HUDEP-2 (cell line): Measurements from ENCODE around the gene NOXRED1.
A peak's percentile ranks its signal among the peaks of the same experiment; 100 is the strongest.

ENCODE experiments used
- DNase-seq, 76 experiments: peaks; one replicate each; lab custom pipeline; 2025; ENCODE audit not compliant: unreplicated experiment in 76 of 76; lab: John Stamatoyannopoulos, UW

NOXRED1 gene

GRCh38 chr14:77409131-77409533 is 14.2 kb downstream of the NOXRED1 start:
- peak in 71 of 76 experiments; percentile 8 to 85 (median 63) for DNase-seq

- peak in 14 of 76 experiments; percentile 3 to 40 (median 26) for DNase-seq
Measured at GRCh38 chr14:77407158-77407557, 16.2 kb downstream of the NOXRED1 start.

DNA sequence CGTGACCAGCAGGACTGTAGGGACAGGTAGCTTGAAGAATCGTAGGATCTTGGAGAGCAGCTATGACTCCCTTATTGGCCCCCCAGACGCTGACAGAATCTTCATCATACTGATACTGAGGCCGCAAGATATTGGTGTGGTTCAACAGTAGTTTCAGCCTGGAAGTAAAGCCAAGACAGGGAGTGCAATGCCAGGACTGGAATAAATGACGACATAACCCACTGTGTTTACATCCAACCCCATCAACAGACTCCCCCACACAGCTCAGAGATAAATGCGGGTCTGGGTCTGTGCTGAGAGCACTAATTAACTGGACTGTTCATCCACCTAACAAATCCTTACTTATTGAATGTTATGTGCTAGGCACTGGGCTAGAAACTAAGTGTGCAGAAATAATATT is 16.6 kb downstream of the NOXRED1 start:
- DNase-seq, result peak in 35 of 76 experiments; percentile 5 to 65 (median 25)

- no peak for DNase-seq
Measured at GRCh38 chr14:77406086-77406485, 17.2 kb downstream of the NOXRED1 start.

- peak in 2 of 76 experiments; percentile 6 to 14 for DNase-seq
Measured at GRCh38 chr14:77403768-77404167, 19.6 kb downstream of the NOXRED1 start.

DNA sequence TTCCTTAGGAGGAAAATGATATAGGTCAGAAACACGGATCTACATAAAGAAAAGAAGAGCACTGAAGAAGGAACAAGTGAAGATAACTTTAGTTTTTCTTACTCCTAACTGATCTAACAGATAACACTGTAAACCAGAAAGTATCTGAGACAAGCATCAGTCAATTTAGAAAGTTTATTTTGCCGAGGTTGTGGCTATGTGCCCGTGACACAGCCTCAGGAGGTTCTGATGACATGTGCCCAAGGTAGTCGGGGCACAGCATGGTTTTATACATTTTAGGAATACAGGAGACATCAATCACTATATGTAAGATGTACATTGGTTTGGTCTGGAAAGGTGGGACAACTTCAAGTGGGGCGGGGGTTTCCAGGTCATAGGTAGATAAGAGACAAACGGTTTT is 23.1 kb downstream of the NOXRED1 start:
- no peak for DNase-seq

DNA sequence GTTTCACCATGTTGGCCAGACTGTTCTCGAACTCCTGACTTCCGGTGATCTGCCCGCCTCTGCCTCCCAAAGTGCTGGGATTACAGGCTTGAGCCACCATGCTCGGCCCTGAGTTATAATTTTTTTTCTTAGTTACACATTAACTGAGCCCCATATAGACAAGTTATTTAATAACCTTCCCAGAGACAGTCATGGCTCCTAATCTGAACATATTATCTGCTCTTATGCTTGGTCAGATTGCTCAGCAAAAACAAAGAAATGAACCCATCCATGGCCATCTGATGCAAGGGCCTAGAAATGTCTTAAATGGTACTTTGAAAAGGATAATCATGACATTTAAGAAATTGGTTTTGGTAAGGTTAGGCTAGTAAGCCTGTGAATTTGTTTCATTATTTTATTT is 33.1 kb downstream of the NOXRED1 start:
- DNase-seq, result no peak

GRCh38 chr14:77378701-77379100 is 44.6 kb downstream of the NOXRED1 start:
- DNase-seq, result no peak

GRCh38 chr14:77377502-77377844 is 45.9 kb downstream of the NOXRED1 start:
- DNase-seq, result no peak

- DNase-seq, result peak in 73 of 76 experiments; percentile 17 to 88 (median 69)
Measured at GRCh38 chr14:77376771-77377501, 46.4 kb downstream of the NOXRED1 start, which contains the start of the genes SAMD15 and TMED8. SAMD15 (plus strand) TSS chr14:77377379; CDS start chr14:77377419, 40 bp downstream. TMED8 (minus strand) TSS chr14:77377094; CDS start chr14:77377053, 41 bp downstream.

- peak in 23 of 76 experiments; percentile 0 to 54 (median 13) for DNase-seq
Measured at GRCh38 chr14:77375973-77376770, 47.2 kb downstream of the NOXRED1 start.

GRCh38 chr14:77375164-77375950 is 48.0 kb downstream of the NOXRED1 start:
- peak in 2 of 76 experiments; percentile 4 to 23 for DNase-seq

DNA sequence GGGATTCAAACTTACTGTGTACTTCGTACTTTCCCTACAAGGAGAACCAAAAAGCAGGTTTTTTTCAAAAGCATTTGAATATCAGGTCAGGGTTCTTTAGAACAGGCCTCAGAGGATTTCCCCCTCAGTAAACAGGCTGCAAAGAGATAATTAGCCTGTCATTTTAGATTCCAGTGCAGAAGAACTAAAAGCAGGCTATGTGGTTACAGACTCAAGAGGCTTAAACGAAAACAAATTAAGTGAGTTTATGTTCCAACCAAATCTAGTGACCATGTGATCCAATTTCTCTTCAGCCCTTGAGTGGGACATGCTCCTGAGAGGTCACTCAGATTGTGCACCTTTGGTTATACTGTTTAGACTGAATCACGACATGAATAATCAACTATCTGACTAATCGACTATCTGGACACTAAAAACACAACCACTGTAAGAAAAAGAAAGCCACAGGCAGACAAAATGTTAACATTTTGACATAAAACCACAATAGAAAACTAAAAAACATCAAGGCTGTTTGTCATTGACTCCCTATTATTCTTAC is 51.0 kb downstream of the NOXRED1 start:
- DNase-seq, result no peak

DNA sequence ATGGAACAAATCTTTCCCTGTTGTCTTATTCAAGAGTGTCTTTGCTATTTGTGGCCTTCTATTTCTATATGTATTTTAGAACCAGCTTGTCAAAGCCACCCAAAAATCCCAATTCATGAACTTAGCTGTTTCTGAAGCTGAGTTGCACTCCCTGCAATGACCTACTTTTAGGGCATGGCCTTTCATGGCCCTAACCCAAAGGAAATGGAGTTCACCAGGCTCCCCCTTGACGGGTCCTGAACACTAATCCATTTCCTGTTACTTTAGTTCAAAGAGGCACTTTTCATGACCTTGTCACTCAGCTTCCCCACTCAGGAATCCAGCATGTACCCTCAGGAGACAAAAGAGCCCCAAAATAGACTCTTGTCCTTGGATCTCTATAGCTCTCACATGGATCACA is 54.0 kb downstream of the NOXRED1 start:
- DNase-seq, result no peak

GRCh38 chr14:77364146-77364545 is 59.2 kb downstream of the NOXRED1 start:
- no peak for DNase-seq

DNA sequence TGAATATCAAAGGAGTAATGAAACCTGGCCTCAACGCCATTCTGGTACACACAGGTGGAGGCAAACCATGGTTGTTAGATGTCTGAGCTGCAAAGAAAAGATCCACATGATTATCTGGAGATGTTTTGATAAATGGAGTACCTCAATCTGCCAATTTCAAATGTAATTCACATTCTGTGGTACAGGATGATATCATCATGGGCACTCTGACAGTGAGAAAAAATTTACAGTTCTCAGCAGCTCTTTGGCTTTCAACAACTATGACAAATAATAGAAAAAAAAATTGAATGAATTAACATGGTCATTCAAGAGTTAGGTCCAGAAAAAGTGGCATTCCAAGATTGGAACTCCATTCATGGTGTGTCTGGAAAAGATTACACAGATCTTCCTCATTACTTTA is 63.7 kb downstream of the NOXRED1 start:
- DNase-seq, result no peak

DNA sequence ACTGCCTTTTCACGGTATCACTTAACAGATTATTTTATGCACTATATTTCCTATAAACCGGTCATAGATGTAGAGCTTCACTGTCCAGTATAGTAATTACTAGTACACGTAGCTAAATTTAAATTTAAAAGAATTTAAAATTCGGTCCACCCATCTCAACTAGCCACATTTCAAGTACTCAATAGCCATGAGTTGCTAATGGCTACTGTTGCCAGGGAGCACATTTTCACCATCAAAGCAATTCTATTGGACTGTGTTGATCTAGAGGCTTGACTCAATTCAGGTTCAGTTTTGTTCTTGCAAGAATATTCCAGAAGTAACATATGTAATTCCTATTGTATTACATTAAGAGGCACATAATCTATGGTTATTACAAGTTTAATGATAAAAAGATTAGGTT is 66.4 kb downstream of the NOXRED1 start:
- no peak for DNase-seq

DNA sequence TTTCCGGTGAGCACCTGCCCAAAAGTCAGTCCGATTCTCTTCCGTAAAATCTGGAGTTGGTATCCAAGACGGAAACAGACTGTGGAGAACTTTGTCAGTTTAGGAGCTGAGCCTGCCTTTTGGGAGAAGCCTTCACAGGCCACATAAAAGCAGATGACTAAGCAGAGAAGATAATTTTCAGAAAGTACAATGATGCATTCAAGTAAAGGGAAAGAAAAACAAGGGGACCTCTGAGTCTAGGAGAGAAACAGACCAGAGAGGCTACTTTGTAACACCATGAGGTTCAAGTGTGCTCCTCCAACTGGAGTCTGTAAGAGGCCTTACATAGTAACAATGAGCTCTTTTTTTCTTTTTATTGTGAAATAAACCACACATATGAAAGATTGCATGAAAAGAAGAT is 67.5 kb downstream of the NOXRED1 start:
- DNase-seq, result no peak

DNA sequence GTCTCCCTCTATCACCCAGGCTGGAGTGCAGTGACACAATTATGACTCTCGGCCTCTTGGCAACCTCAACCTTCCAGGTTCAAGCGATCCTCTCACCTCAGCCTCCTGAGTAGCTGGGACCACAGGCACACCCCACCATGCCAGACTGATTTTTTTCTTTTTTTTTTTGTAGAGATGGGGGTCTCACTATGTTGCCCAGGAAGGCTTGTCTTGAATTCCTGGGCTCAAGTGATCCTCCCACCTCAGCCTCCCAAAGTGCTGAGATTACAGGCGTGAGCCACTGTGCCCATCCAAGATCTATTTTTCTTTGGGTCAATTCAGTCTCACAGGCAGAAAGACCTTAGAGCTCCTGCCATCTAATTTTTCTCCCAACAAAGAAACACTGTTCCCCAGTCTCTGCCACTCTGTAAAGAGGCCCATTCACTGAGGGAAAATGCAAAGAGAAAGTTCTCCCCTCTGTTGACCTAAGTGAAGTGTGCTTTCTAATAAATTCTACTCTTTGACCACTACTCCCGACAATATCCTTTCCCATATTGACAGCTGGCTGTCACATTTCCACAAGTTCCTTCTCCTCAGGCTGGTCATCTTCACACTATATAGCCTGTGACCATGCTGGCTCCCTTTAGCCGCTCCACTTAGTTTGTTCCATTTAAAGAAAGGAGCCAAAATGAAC is 69.7 kb downstream of the NOXRED1 start:
- DNase-seq, result no peak

GRCh38 chr14:77347751-77348150 is 75.6 kb downstream of the NOXRED1 start:
- DNase-seq, result no peak
